Ammon's horn (tissue), 1 donor: ENCODE data around the gene RPN1.

Experiments
- DNase-seq: peaks from one replicate; pipeline ENCODE4 v3.0.0-alpha.2; 2016; ENCODE audit warnings: low spot score

The RPN1 gene

GRCh38 chr3:128578346-128578745, 72.3 kb downstream of the RPN1 start:
- DNase-seq, result no peak

- no peak for DNase-seq
Observed at GRCh38 chr3:128577711-128578110, 72.9 kb downstream of the RPN1 start.

GRCh38 chr3:128576290-128576689, 74.3 kb downstream of the RPN1 start:
- DNase-seq, result no peak

GRCh38 chr3:128575777-128576176, 74.8 kb downstream of the RPN1 start:
- no peak for DNase-seq

- no peak for DNase-seq
Observed at GRCh38 chr3:128573707-128574162, 76.9 kb downstream of the RPN1 start.

- no peak for DNase-seq
Observed at GRCh38 chr3:128573160-128573559, 77.5 kb downstream of the RPN1 start.

- DNase-seq, result no peak
Observed at GRCh38 chr3:128572644-128573105, 77.9 kb downstream of the RPN1 start.

GRCh38 chr3:128572013-128572412, 78.6 kb downstream of the RPN1 start:
- no peak for DNase-seq
